ENCODE results near the gene YDJC. TPM values are rescaled to one million over a fixed set of nuclear protein-coding genes. Genes with fewer than 3 reads are reported as not detected.

Gene YDJC
- total and polyA plus RNA-seq, 2 of the 8 experiments (the other 6 are each of a cell fraction or from before 2014, with no cell fraction given) = 36.7 to 45.2 TPM

- H3K4me2 ChIP-seq (ENCODE audit: insufficient read depth in 1 of 2, low read depth in 2 of 2, low read length in 2 of 2) = no peak overlapping the region
- H4K20me1 ChIP-seq (replicated peaks in 1 of 2; ENCODE audit: control insufficient read depth in 1 of 2, insufficient read depth in 2 of 2, low read length in 2 of 2) = peaks cover 48 to 50% of the 10 kb centered on the region in 2 experiments
- no peak overlapping the region for H3K23ac ChIP-seq (ENCODE audit: insufficient read length)
- H3K14ac ChIP-seq (ENCODE audit: insufficient read length) = no peak overlapping the region
- H3K18ac ChIP-seq (ENCODE audit: extremely low read depth, low read length) = no peak overlapping the region
- no peak overlapping the region for H2BK120ac ChIP-seq (replicated peaks; ENCODE audit: low read depth, low read length)
- H3K4ac ChIP-seq (replicated peaks; ENCODE audit: insufficient read length, low read depth, low read length) = no peak overlapping the region
- peaks cover 5 to 95% of the 10 kb centered on the region in 2 experiments for H3K79me2 ChIP-seq (ENCODE audit: control insufficient read depth in 1 of 2, insufficient read depth in 2 of 2, low read length in 2 of 2)
- no peak for FAIRE-seq
- H2BK5ac ChIP-seq (ENCODE audit: low read depth, low read length) = no peak overlapping the region
- H4K5ac ChIP-seq (ENCODE audit: insufficient read length, low read depth, low read length) = no peak overlapping the region
- no peak overlapping the region for H2BK20ac ChIP-seq (ENCODE audit: low read length)
- H3K4me1 ChIP-seq (replicated peaks in 1 of 4; ENCODE audit: control insufficient read depth in 3 of 4, insufficient read depth in 4 of 4, low read length in 3 of 4) = no peaks in the 10 kb centered on the region
- H2AFZ ChIP-seq (ENCODE audit: low read length) = no peak overlapping the region
- peaks cover 6 to 29% (median 19%) of the 10 kb centered on the region in 4 experiments for H3K36me3 ChIP-seq (ENCODE audit: control insufficient read depth in 2 of 4, insufficient read depth in 4 of 4, low read length in 3 of 4)
- no peak overlapping the region for H3K56ac ChIP-seq (replicated peaks; ENCODE audit: insufficient read length, low read depth, low read length)
- no peak overlapping the region for H4K91ac ChIP-seq (replicated peaks; ENCODE audit: insufficient read length, low read length)
- CTCF ChIA-PET (ENCODE audit: partially characterized antibody) = interaction anchor here (0.8 to 5.1 kb wide), 10 partner anchors 8 to 52 kb away, joined by 3 to 29 read pairs (median 14); no protein-coding TSS in a partner anchor
- no peak overlapping the region for H2BK12ac ChIP-seq (ENCODE audit: low read depth, low read length)
- POLR2A ChIA-PET (ENCODE audit: partially characterized antibody) = no interaction called here
- no peak overlapping the region for H3K4me3 ChIP-seq (ENCODE audit: extremely low read depth in 1 of 4, insufficient read depth in 2 of 4, low read depth in 3 of 4, low read length in 4 of 4)
- H3K23me2 ChIP-seq (ENCODE audit: low read depth, low read length) = no peaks in the 10 kb centered on the region
- no peak for DNase-seq (ENCODE audit: low read depth in 1 of 2, low spot score in 2 of 2)
- peaks cover 28% of the 10 kb centered on the region for H3K79me1 ChIP-seq (ENCODE audit: low read depth, low read length)
- H4K8ac ChIP-seq (ENCODE audit: extremely low read depth, insufficient read depth, low read length) = no peak overlapping the region
- no peaks in the 10 kb centered on the region for H3K9me3 ChIP-seq (ENCODE audit: insufficient read depth in 2 of 2, low read depth in 1 of 2, low read length in 1 of 2)
- no peak overlapping the region for H2BK15ac ChIP-seq (ENCODE audit: low read length)
- no peak overlapping the region for H2AK5ac ChIP-seq (ENCODE audit: low read depth, low read length)
- no peaks in the 10 kb centered on the region for H3K27me3 ChIP-seq (replicated peaks in 1 of 4; ENCODE audit: control insufficient read depth in 3 of 4, extremely low read depth in 1 of 4, insufficient read depth in 3 of 4, low read length in 3 of 4)
- WGBS, 2 experiments (ENCODE audit: extremely low coverage in 1 of 2, insufficient coverage in 1 of 2, insufficient read length in 1 of 2, insufficient replicate concordance in 2 of 2, low coverage in 1 of 2, low lambda C conversion rate in 2 of 2, missing lambda C conversion rate in 1 of 2) = 94% methylated on average over 5 of the region's 5 CpGs; no CpG with 5 or more reads in 1 of the 2 experiments
- no peak overlapping the region; a peak in 1 of 7 replicates for H3K9ac ChIP-seq (replicated peaks in 1 of 4; ENCODE audit: extremely low read depth in 1 of 4, low read depth in 3 of 4, low read length in 3 of 4)
- no peak overlapping the region for H3K27ac ChIP-seq (ENCODE audit: low read depth, low read length)
- TF ChIP-seq JUND (IDR thresholded peaks at IDR 0.05; ENCODE audit: low read length) = no peak
- no peak for TF ChIP-seq HDAC2 (IDR thresholded peaks at IDR 0.05; ENCODE audit: borderline replicate concordance in 1 of 2, low read depth in 2 of 2, low read length in 2 of 2)
- TF ChIP-seq EP300 (IDR thresholded peaks at IDR 0.05; ENCODE audit: borderline replicate concordance in 1 of 2, low read depth in 2 of 2, low read length in 2 of 2) = no peak
- TF ChIP-seq CBX5 (IDR thresholded peaks at IDR 0.05; ENCODE audit: low read depth, low read length) = no peak
- no peak for TF ChIP-seq RBBP5 (IDR thresholded peaks at IDR 0.05; ENCODE audit: borderline replicate concordance, low read depth, low read length)
- TF ChIP-seq KDM5A (IDR thresholded peaks at IDR 0.05; ENCODE audit: low read length) = no peak
- no peak for TF ChIP-seq RXRA (IDR thresholded peaks at IDR 0.05; ENCODE audit: insufficient read depth, low read depth, low read length)
- no peak for TF ChIP-seq RAD21 (IDR thresholded peaks at IDR 0.05 in 1 of 2, conservative IDR thresholded peaks at IDR 0.05 in 1 of 2; ENCODE audit: low read depth in 2 of 2, low read length in 2 of 2)
- no peak for TF ChIP-seq ZNF274 (IDR thresholded peaks at IDR 0.05; ENCODE audit: borderline replicate concordance, extremely low read depth, low read length)
- TF ChIP-seq CHD1 (IDR thresholded peaks at IDR 0.05; ENCODE audit: low read depth, low read length) = no peak
- no peak for TF ChIP-seq KDM1A (IDR thresholded peaks at IDR 0.05; ENCODE audit: borderline replicate concordance, low read length)
- no peak for TF ChIP-seq NRF1 (IDR thresholded peaks at IDR 0.05; ENCODE audit: low read depth, low read length)
Observed at GRCh38 chr22:21594865-21595452, 34.9 kb downstream of the YDJC start.

All from H1 (cell line).